HCT116 (cell line): ENCODE measurements around the gene SYTL5. TPM values are rescaled to one million over a fixed set of nuclear protein-coding genes. Genes with fewer than 3 reads are reported as not detected.

Experiments used
- ATAC-seq: fragments of 200-7000 bp; cut with Tn5 transposase; 2 replicates; pipeline ENCODE4 v1.9.1; 2020; ENCODE audit warnings: mild to moderate bottlenecking, moderate library complexity
- BruUV-seq: library from RNA; stranded (reverse); fragments of 400-500 nt; replicated peaks from 2 replicates; lab custom pipeline; 2021; lab: Mats Ljungman, UMichigan
- CTCF ChIA-PET: fragments of 300-600 bp; sonication (Branson Sonifier 250); formaldehyde crosslinking; loops from one replicate; lab custom pipeline; 2021; ENCODE audit warnings: antibody characterized with exemption; lab: Charles Lee
- POLR2A ChIA-PET: fragments of 300-600, 350-600 bp; sonication (Branson Sonifier 250); formaldehyde crosslinking; loops from one replicate; lab custom pipeline; 2021; ENCODE audit warnings: antibody characterized with exemption; lab: Charles Lee
- RAD21 ChIA-PET, 2 experiments: fragments of 300-600 bp; sonication (Branson Sonifier 250); formaldehyde crosslinking; loops; one replicate each; lab custom pipeline; 2023; ENCODE audit warnings: low total read pairs in 2 of 2; ENCODE audit not compliant: uncharacterized antibody in 2 of 2, unreplicated experiment in 2 of 2, low non-redundant PET in 1 of 2; lab: Charles Lee
- DNase-seq: peaks from one replicate; pipeline ENCODE4 v3.0.0-alpha.2; 2010; ENCODE audit warnings: low read depth, low spot score
- H2AFZ ChIP-seq: fragments of 200-600 bp; shearing (Covaris generic), sonication (generic); 2 replicates; pipeline ENCODE4 v1.6.1; 2017; ENCODE audit warnings: low read depth, mixed run types, mixed read lengths, antibody characterized with exemption, low read length; ENCODE audit not compliant: poor library complexity, severe bottlenecking
- H3K27ac ChIP-seq: 2 replicates; pipeline ENCODE4 v1.5.1; 2012; ENCODE audit warnings: low read depth, low read length
- H3K27me3 ChIP-seq: fragments of 200-600 bp; sonication (generic); 2 replicates; pipeline ENCODE4 v1.6.1; 2016; ENCODE audit warnings: mixed run types, low read length, mixed read lengths; ENCODE audit not compliant: insufficient read depth
- H3K36me3 ChIP-seq, 2 experiments: fragments of 200-500 bp in 1 of 2; fragments of 200-600 bp in 1 of 2; sonication (Bioruptor generic) in 1 of 2; sonication (generic) in 1 of 2; 2 replicates each; pipeline versions ENCODE4 v1.5.1 to v1.6.1; 2014 to 2016; ENCODE audit warnings: low read length in 2 of 2, inconsistent platforms in 1 of 2, mixed read lengths in 1 of 2, mixed run types in 1 of 2; ENCODE audit not compliant: insufficient read depth in 2 of 2, control insufficient read depth in 1 of 2
- H3K4me1 ChIP-seq, 2 experiments: fragments of 200-600 bp in 1 of 2; sonication (generic) in 1 of 2; 2 replicates each; pipeline versions ENCODE4 v1.5.1 to v1.6.1; 2012 to 2017; ENCODE audit warnings: low read length in 2 of 2, inconsistent platforms in 1 of 2, mild to moderate bottlenecking in 1 of 2, mixed read lengths in 1 of 2, mixed run types in 1 of 2, moderate library complexity in 1 of 2; ENCODE audit not compliant: insufficient read depth in 2 of 2, control insufficient read depth in 1 of 2
- H3K4me2 ChIP-seq: fragments of 200-600 bp; sonication (generic); 2 replicates; pipeline ENCODE4 v1.6.1; 2017; ENCODE audit warnings: mixed run types, low read length, mixed read lengths
- H3K4me3 ChIP-seq, 2 experiments: fragments of 200-600 bp in 1 of 2; sonication (generic) in 1 of 2; replicated peaks in 1 of 2; 2 replicates each; pipeline ENCODE4 v1.5.1; 2011 to 2016; ENCODE audit warnings: low read length in 2 of 2, control low read depth in 1 of 2, low read depth in 1 of 2, mild to moderate bottlenecking in 1 of 2, mixed read lengths in 1 of 2, mixed run types in 1 of 2
- H3K79me2 ChIP-seq: fragments of 200-600 bp; sonication (generic); 2 replicates; pipeline ENCODE4 v1.6.1; 2017; ENCODE audit warnings: mild to moderate bottlenecking, mixed run types, low read length, moderate library complexity, mixed read lengths; ENCODE audit not compliant: insufficient read depth
- H3K9ac ChIP-seq: fragments of 200-600 bp; sonication (generic); 2 replicates; pipeline ENCODE4 v1.6.1; 2016; ENCODE audit warnings: low read length, mixed read lengths
- H3K9me2 ChIP-seq: fragments of 200-600 bp; sonication (generic), shearing (Covaris generic); 2 replicates; pipeline ENCODE4 v1.6.1; 2017; ENCODE audit warnings: mixed run types, mild to moderate bottlenecking, moderate library complexity; ENCODE audit not compliant: insufficient read depth
- H3K9me3 ChIP-seq, 2 experiments: fragments of 200-500 bp in 1 of 2; fragments of 200-600 bp in 1 of 2; sonication (Bioruptor generic) in 1 of 2; sonication (generic) in 1 of 2; 2 replicates each; pipeline ENCODE4 v1.6.1; 2014 to 2017; ENCODE audit warnings: low read length in 2 of 2, mixed read lengths in 2 of 2, inconsistent platforms in 1 of 2, low read depth in 1 of 2, mild to moderate bottlenecking in 1 of 2, mixed run types in 1 of 2, moderate library complexity in 1 of 2; ENCODE audit not compliant: control insufficient read depth in 1 of 2, insufficient read depth in 1 of 2
- H4K20me1 ChIP-seq: fragments of 200-600 bp; sonication (generic), shearing (Covaris generic); 2 replicates; pipeline ENCODE4 v1.6.1; 2017; ENCODE audit warnings: mixed run types, mild to moderate bottlenecking, moderate library complexity; ENCODE audit not compliant: insufficient read depth
- EGR1 ChIP-seq: IDR thresholded peaks from 2 replicates; pipeline ENCODE4 v1.6.1; 2012; ENCODE audit warnings: low read depth
- ELF1 ChIP-seq: IDR thresholded peaks from 2 replicates; pipeline ENCODE4 v1.6.1; 2012; ENCODE audit warnings: low read depth, borderline replicate concordance
- FOSL1 ChIP-seq: IDR thresholded peaks from 2 replicates; pipeline ENCODE4 v1.6.1; 2012; ENCODE audit warnings: low read depth
- JUND ChIP-seq: IDR thresholded peaks from 2 replicates; pipeline ENCODE4 v1.6.1; 2012
- POLR2A ChIP-seq: IDR thresholded peaks from 2 replicates; pipeline ENCODE4 v1.7.0; 2011; ENCODE audit warnings: borderline replicate concordance; ENCODE audit not compliant: insufficient read depth, insufficient read length; ENCODE audit errors: extremely low read depth
- RAD21 ChIP-seq: IDR thresholded peaks from 2 replicates; pipeline ENCODE4 v1.6.1; 2012; ENCODE audit warnings: low read depth, mild to moderate bottlenecking
- REST ChIP-seq: IDR thresholded peaks from 2 replicates; pipeline ENCODE4 v1.6.1; 2012; ENCODE audit warnings: low read depth
- SIN3A ChIP-seq: IDR thresholded peaks from 2 replicates; pipeline ENCODE4 v1.6.1; 2012; ENCODE audit warnings: low read depth
- SP1 ChIP-seq: IDR thresholded peaks from 2 replicates; pipeline ENCODE4 v1.6.1; 2012; ENCODE audit warnings: low read depth
- SRF ChIP-seq: IDR thresholded peaks from 2 replicates; pipeline ENCODE4 v1.6.1; 2012; ENCODE audit warnings: low read depth
- YY1 ChIP-seq: IDR thresholded peaks from 2 replicates; pipeline ENCODE4 v1.6.1; 2011; ENCODE audit warnings: low read length, low read depth, moderate library complexity, mild to moderate bottlenecking; ENCODE audit not compliant: insufficient replicate concordance; ENCODE audit errors: extremely low read depth
- ZBTB33 ChIP-seq: IDR thresholded peaks from 2 replicates; pipeline ENCODE4 v1.6.1; 2011; ENCODE audit warnings: mild to moderate bottlenecking, low read length, moderate library complexity; ENCODE audit not compliant: insufficient replicate concordance; ENCODE audit errors: extremely low read depth
- ZNF274 ChIP-seq: fragments of 200-500 bp; sonication (Bioruptor generic); IDR thresholded peaks from 2 replicates; pipeline ENCODE4 v1.6.1; 2014; ENCODE audit warnings: mild to moderate bottlenecking, low read depth, low read length, inconsistent platforms
- intact Hi-C: fragments of 100-400 bp; cut with micrococcal nuclease; formaldehyde crosslinking; loops from 2 replicates; pipeline ENCODE4 v1.10.0; 2022
- total RNA-seq: library from RNA; stranded (reverse); gene quantifications from one replicate; pipeline ENCODE4 v1.2.1, GENCODE V29; 2021; ENCODE audit not compliant: unreplicated experiment

SYTL5 gene
- total RNA-seq, 1 experiment from 2014 or later = 0.20 TPM

GRCh38 chrX:38109042-38109898 is 102.9 kb downstream of the SYTL5 start:
- RAD21 ChIA-PET = no interaction called here

GRCh38 chrX:38110231-38110630 is 103.9 kb downstream of the SYTL5 start:
- no peak for ATAC-seq
- no peak overlapping the region for H3K4me3 ChIP-seq
- RAD21 ChIA-PET = no interaction called here
- no peaks in the 10 kb centered on the region for H3K27me3 ChIP-seq
- H3K79me2 ChIP-seq = no peaks in the 10 kb centered on the region
- no TSS peak for BruUV-seq
- no peaks in the 10 kb centered on the region for H3K4me1 ChIP-seq
- no peaks in the 10 kb centered on the region for H3K9me3 ChIP-seq
- no peak for DNase-seq
- H4K20me1 ChIP-seq = no peaks in the 10 kb centered on the region
- CTCF ChIA-PET = no interaction called here
- H2AFZ ChIP-seq = no peak overlapping the region
- no peak overlapping the region for H3K27ac ChIP-seq
- POLR2A ChIA-PET = no interaction called here
- H3K9ac ChIP-seq = no peak overlapping the region
- H3K36me3 ChIP-seq = no peaks in the 10 kb centered on the region
- no peak overlapping the region for H3K4me2 ChIP-seq
- intact Hi-C loops = no loop called here
- no peaks in the 10 kb centered on the region for H3K9me2 ChIP-seq
- no peak for TF ChIP-seq RAD21
- TF ChIP-seq REST = no peak
- no peak for TF ChIP-seq YY1
- TF ChIP-seq ELF1 = no peak
- TF ChIP-seq POLR2A = no peak
- no peak for TF ChIP-seq EGR1
- no peak for TF ChIP-seq ZBTB33
- no peak for TF ChIP-seq FOSL1
- TF ChIP-seq JUND = no peak

More at GRCh38 chrX:38109042-38109898, 102.9 kb downstream of the SYTL5 start:
- ChIA-PET CTCF (no interaction called here), POLR2A (no interaction called here)
- Histone ChIP-seq H3K4me2 (no peak overlapping the region), H3K9me2 (no peaks in the 10 kb centered on the region), H4K20me1 (no peaks in the 10 kb centered on the region), H3K9me3 (no peaks in the 10 kb centered on the region), H3K4me1 (no peaks in the 10 kb centered on the region), H3K36me3 (no peaks in the 10 kb centered on the region), H2AFZ (no peak overlapping the region), H3K4me3 (no peak overlapping the region), H3K27ac (no peak overlapping the region), H3K79me2 (no peaks in the 10 kb centered on the region), H3K27me3 (no peaks in the 10 kb centered on the region), H3K9ac (no peak overlapping the region)
- no TSS peak for BruUV-seq
- intact Hi-C loops = no loop called here
- TF ChIP-seq SP1 = no peak
- no peak for TF ChIP-seq POLR2A
- no peak for TF ChIP-seq YY1
- TF ChIP-seq SIN3A = no peak
- TF ChIP-seq ZNF274 = no peak
- TF ChIP-seq SRF = no peak
- DNase-seq (no peak), ATAC-seq (no peak)
